GM21360 (cell line): ENCODE results near the gene AP2A1.

ENCODE experiments used
- ATAC-seq: cut with Tn5 transposase; IDR thresholded peaks from one replicate; pipeline ENCODE4 v1.9.1; 2021; ENCODE audit warnings: mild to moderate bottlenecking, moderate library complexity; ENCODE audit not compliant: unreplicated experiment

AP2A1 gene

DNA sequence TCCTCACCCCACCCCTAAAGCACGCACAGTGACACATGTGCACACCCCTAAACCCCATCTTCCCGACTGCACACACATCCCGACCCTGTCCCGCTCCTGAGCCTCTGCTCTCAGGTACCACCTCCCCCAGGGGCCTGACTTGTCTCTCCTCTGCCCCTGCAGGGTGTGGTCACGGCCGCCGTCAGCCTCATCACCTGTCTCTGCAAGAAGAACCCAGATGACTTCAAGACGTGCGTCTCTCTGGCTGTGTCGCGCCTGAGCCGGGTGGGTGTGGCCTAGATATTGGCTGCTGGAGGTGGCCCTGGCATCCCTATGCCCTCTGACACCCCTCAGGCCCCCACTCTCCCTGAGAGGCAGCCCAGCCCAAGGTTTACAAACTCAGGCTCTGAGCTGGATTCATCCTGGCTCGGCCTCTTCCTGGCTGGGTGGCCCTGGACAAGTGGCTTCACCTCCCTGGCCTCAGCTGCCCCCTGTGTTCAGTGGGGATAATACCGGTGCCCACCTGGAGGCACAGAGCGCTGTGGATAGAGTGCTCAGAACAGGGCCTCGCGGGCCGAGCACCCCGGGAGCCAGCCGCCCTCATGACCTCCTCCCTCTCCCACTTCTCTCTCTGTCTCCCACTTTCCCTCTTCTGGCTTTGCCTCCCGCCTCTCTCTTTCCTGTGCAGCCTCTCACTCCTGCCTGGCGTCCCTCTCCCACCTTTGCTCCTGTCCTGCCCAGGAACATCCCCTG lies 26.2 kb downstream of the AP2A1 start:
- no peak for ATAC-seq

DNA sequence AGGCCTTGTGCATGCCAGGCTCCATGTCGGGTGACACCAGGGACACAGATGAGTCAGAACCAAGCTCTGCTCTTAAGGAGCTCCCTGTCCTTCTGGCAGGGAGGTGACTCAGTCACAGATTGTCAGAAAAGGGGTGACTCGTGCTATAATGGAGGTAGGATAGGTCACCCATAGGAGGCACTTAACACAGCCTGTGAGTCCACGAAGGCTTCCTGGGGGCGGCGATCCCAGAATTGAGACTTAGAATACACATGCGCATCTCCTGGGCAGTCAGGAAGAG lies 26.7 kb downstream of the AP2A1 start:
- ATAC-seq, result no peak

DNA sequence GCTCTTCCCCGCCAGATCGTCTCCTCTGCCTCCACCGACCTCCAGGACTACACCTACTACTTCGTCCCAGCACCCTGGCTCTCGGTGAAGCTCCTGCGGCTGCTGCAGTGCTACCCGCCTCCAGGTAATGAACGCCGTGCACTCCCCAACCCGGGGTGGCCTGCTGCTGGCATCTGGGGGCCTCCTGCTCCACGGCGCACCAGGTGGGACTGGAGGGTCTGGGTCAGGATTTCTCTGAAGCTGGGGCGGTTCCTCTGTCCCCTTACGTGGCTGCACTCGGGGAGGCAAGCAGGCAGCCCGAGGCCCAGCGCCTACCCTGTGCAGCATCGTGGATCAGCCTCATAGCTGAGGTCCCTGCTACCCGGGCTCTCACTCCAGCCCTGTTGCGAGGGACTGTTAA lies 28.8 kb downstream of the AP2A1 start:
- ATAC-seq, result no peak

DNA sequence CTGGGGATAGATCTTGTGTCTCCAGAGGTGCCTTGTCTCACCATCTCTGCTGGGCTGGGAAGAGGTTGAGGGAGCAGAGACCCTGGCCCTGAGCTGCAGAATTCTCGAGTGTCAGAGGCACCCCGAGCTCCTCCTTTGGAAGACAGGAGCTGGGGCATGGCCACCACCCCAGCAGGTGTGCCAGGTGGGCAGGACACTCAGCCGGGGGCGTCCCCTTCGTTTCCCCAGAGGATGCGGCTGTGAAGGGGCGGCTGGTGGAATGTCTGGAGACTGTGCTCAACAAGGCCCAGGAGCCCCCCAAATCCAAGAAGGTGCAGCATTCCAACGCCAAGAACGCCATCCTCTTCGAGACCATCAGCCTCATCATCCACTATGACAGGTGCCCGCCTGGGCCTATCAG lies 31.8 kb downstream of the AP2A1 start:
- no peak for ATAC-seq

DNA sequence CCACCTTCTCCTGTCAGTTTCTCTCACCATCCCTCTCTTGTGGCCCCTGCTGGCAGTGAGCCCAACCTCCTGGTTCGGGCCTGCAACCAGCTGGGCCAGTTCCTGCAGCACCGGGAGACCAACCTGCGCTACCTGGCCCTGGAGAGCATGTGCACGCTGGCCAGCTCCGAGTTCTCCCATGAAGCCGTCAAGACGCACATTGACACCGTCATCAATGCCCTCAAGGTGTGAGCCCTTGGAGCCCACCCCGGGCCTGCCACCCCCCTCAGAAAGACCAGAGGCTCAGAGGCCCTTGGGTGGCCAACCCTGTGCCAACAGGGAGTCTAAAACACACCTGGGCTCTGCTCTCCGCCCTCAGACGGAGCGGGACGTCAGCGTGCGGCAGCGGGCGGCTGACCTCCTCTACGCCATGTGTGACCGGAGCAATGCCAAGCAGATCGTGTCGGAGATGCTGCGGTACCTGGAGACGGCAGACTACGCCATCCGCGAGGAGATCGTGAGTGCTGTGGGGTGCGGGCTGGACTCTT lies 32.5 kb downstream of the AP2A1 start:
- ATAC-seq, result no peak

DNA sequence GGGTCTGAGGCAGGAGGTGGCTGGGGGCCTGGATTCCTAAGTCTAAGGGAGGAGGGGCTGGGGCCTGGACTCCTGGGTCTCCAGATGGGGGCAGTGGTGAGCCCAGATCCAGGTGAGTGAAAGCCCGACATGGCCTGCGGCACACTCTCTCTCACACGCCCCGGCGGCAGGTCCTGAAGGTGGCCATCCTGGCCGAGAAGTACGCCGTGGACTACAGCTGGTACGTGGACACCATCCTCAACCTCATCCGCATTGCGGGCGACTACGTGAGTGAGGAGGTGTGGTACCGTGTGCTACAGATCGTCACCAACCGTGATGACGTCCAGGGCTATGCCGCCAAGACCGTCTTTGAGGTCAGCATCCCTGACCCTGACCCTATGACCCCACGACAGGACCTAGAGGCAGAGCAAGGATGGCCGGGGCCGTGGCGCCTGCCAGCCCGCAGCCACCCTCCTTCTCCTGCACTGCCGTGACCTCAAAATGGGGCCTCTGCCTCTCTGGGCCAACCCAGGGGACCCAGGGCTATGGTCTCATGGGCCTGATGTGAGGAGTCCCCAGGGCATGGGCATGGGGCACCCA lies 33.1 kb downstream of the AP2A1 start:
- ATAC-seq, result no peak

DNA sequence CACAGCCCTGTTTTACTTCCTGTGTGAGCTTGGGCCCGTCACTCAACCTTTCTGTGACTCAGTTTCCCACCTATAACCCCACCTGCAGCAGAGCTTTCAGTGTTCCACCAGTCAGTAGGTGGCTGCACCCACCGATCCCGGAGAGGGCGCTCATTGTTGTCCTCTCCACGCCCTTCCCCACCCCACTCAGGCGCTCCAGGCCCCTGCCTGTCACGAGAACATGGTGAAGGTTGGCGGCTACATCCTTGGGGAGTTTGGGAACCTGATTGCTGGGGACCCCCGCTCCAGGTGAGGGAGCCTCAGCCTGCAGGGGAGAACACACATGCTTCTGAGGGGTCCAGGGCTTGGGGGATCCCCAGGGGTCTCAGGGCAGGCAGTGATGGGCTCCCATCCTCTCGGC lies 34.0 kb downstream of the AP2A1 start:
- no peak for ATAC-seq

DNA sequence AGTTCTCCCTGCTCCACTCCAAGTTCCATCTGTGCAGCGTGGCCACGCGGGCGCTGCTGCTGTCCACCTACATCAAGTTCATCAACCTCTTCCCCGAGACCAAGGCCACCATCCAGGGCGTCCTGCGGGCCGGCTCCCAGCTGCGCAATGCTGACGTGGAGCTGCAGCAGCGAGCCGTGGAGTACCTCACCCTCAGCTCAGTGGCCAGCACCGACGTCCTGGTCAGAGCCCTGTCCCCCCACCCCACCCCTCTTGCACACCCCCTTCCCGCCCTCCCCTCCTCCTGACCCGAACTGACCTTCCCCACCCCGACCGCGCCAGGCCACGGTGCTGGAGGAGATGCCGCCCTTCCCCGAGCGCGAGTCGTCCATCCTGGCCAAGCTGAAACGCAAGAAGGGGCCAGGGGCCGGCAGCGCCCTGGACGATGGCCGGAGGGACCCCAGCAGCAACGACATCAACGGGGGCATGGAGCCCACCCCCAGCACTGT lies 34.6 kb downstream of the AP2A1 start:
- ATAC-seq, result no peak

DNA sequence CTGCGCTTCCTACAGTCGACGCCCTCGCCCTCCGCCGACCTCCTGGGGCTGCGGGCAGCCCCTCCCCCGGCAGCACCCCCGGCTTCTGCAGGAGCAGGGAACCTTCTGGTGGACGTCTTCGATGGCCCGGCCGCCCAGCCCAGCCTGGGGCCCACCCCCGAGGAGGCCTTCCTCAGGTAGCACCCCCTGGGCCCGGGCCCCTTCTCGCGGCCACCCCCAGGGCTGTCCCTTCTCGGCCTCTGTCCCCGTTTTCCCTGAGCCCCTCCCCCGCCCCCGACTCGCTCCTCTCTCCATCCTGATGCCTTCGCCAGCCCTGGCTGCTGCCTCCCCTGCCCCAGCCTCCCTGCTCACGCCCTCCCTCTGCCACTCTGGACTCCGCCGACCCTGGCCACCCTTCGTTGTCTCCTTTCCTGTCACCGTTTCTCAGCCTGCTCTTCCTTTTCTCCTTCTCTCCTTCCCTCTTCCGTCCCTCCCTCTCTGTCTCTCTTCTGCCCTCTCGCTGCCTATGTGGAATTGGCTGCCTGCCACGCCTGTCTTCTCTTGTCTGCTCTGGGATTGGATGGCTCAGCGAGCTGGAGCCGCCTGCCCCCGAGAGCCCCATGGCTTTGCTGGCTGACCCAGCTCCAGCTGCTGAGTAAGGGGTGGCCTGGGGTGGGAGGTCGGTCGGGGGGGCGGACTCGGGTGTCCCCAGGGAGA lies 35.3 kb downstream of the AP2A1 start:
- ATAC-seq, result no peak

DNA sequence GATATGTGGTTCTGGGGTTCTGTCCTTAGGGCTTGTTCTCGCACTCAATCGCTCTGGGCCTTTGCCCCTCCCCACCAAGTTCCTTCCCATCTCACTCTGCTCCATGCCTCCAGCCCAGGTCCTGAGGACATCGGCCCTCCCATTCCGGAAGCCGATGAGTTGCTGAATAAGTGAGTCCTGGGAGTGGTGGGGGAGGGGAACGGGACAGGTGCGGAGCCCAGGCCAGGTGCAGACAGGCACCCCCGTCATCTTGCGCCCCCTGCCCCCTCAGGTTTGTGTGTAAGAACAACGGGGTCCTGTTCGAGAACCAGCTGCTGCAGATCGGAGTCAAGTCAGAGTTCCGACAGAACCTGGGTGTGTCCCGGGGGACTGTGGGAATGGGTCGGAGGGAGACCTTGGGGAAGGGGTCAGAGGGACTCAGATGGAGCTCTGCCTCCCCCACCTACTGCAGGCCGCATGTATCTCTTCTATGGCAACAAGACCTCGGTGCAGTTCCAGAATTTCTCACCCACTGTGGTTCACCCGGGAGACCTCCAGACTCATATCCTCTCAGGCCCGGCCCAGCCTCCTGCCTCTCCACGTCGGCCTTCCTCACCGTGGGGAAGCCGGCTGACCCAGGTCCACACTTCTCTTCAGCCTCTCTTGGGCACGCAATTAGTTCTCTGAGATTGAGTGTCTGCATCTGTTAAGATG lies 36.2 kb downstream of the AP2A1 start:
- ATAC-seq, result no peak

DNA sequence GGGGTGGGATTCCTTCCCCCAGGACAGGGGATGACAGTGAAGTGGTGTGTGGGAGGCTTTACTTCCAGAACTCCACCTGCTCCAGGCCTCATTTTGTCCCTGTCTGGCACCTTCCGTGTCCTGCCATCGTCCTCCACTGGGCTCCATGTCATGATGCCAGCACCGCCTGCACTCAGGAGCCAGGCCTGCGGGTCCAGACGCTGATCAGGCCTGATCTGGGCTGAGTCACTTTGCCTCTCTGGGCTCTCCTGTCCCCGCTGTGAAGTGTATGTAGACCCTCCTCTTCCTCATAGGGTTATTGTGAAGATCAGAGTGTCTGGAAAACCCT lies 36.7 kb downstream of the AP2A1 start:
- no peak for ATAC-seq

DNA sequence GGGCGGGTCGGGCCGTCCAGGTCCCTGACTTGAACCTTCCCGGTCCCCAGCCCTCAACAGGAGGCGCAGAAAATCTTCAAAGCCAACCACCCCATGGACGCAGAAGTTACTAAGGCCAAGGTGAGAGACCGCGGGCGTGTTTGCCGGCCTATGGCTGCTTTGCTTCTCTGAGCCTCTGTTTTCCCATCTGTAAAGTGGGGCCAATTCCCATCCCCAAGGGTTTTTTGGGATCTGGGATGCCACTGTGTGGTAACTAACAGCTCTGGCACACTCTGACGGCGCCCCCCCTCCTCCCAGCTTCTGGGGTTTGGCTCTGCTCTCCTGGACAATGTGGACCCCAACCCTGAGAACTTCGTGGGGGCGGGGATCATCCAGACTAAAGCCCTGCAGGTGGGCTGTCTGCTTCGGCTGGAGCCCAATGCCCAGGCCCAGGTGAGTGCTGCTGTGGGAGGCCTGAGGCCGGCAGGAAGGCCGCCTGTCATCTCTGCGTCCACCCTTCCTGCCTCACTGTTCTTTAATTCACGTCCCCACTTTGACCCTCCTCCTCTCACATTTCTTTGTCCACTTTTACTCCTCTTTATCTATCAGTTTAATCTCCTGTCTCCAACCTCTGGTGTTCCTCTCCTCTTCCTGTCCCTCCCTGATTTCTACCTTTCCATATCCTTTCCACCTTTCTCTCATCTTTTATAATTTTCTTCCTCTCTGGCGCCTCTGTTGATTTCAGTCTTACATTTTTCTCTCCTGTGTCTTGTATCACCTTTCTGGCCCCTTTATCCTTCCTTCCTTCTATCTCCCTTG lies 39.2 kb downstream of the AP2A1 start:
- ATAC-seq, result no peak

DNA sequence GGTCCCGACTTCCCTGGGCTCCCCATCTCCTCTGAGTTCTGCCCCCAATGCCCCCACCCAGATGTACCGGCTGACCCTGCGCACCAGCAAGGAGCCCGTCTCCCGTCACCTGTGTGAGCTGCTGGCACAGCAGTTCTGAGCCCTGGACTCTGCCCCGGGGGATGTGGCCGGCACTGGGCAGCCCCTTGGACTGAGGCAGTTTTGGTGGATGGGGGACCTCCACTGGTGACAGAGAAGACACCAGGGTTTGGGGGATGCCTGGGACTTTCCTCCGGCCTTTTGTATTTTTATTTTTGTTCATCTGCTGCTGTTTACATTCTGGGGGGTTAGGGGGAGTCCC lies 39.8 kb downstream of the AP2A1 start:
- ATAC-seq, result no peak

DNA sequence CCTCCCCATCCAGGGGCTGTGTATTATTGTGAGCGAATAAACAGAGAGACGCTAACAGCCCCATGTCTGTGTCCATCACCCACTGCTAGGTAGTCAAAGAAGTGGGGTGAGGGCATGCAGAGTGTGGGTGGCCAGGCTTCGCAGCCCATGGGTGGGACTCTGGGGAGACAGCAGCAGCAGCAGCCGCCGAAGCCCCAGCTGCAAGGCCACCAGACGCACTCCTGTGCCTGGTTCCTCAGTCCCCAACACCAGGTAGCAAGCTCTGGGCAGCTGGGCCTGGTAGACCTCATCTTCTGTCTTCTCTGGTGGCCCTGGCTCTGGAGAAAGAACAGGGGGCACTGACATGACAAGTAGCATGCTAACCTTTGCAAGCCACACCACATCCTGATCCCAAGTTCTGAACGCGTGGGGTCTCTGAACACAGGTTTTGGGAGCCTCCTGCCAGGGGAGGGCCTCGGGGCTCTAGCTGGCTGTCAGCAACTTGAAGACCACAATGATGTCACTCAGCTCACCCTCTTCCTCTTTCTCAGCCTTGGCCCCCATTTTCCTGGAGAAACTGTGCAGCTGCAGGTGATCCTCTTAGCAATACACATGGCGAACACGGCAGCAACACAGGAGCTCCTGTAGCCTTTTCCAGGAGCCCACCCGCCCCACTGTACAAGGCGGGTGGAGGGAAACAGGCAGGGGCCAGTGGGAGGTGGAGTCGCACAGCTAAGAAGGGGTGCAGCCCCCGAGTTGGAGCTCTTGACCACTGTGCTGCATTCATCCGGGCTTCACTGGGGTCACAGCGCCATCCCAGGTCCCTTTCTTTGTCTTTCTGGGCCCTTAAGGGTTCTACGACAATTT lies 40.5 kb downstream of the AP2A1 start:
- no peak for ATAC-seq

DNA sequence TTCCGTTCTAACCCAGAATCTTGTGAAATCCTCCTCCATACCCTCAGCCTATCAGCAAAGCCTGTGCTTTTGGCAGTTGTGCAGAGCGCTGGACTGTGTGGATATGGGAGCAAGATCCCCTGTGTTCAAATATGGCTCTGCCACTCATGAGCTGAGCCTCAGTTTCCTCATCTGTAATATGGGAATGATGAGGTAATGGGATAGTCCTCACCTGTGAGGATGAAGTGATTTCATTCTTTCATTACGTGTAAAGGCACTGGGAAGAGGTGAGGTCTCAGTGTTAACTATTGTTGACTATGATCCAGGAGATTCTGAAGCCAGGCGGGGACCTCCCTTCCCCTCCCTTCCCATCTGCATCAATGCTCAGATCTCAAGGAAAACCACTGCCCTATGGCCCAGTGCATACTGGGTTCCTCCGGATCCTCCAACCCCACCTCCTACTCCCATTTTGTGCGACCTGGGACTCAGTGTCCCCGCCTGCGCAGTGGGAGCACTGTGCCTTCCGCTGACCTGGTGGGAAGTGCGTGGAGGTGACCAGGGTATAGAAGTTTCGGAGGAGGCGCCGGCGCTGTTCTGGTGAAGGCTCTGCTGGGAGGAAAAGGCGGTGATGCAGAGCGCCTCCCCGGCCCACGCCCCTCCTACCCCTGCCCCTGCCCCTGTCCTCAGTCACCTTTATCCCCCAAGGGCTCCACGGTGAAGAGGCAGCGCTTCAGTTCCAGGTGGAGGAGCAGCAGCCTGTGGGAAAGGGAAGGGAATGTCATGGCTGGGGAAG lies 41.3 kb downstream of the AP2A1 start:
- no peak for ATAC-seq

DNA sequence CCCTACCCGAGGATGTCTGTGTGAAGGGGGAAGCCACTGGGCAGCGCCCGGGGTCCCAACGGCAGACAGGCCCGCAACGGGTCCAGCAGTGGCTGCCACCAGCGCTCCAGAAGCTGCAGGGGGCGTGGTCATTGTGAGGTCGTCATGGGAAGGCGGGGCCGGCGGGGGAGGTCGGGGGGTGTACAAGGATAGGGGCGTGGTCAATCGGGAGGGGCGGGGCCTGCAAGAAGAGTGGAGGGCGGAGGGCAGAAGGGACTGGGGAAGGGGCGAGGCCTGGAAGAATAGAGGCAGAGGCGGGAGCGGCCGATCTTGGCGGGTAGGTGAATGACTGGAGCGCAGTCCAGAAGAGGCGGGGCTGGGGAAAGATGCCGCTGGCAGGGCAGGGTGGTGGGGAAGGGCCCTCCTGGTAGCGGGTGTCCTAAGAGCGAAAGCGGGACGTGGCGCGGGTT lies 41.9 kb downstream of the AP2A1 start:
- ATAC-seq, result no peak

DNA sequence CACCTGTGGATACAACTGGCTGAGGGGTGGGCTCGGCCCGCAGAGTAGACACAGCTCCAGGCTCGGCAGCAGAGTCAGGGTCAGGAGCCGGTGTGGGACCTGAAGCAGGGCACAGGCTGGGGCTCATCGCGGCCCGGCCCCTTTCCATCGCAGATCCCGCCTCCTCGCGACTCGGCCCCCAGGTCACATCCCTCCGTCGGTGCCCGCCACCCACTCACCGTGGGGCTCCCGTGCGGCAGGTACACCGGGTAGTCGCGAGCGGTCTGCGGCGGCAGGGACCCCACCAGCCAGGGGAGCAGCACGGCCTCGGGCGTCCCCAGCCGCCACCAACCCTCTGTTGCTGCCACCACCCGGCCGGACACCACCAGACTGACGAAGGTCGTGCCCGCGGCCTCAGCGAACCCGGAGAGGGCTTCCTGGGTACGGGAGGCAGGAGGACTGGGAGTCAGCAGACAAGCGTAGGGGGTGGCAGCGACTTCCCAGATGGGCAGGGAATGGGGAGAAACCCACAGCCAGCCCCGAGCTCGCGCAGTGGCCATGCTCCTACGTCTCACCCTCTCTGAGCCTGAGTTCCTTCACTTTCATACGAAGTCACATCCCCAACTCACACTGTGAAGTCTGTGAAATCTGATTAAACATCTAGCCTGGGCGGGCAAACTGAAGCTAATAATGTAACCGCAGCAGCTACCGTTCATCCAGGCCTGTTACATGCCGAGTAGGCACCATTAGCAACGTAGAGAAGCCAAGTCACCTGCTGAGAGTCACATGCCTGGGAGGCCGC lies 42.5 kb downstream of the AP2A1 start:
- ATAC-seq, result no peak

DNA sequence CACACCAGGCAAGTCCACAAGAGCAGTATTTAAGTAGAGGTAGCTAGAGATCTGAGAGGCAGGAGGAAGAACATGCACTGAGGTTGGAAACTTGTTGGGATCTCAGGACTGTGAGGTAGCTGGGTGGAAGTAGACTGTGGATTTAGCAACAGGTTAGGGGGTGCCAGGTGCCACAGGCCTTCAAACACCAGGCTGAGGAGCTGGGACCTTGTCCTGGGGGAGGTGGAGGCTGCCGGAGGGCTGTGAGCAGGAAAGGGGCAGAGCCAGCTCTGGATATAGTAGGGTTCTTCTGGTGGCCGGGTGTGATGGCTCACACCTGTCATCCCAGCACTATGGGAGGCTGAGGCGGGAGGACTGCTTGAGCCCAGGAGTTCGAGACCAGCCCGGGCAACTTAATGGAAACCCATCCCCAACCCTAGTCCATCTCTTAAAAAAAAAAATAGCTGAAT lies 43.2 kb downstream of the AP2A1 start:
- no peak for ATAC-seq
